ENCODE data around the gene CFAP61. TPM values are rescaled to one million over a fixed set of nuclear protein-coding genes. Genes with fewer than 3 reads are reported as not detected.

CFAP61 gene
- total RNA-seq, 1 donor, result not detected

DNA sequence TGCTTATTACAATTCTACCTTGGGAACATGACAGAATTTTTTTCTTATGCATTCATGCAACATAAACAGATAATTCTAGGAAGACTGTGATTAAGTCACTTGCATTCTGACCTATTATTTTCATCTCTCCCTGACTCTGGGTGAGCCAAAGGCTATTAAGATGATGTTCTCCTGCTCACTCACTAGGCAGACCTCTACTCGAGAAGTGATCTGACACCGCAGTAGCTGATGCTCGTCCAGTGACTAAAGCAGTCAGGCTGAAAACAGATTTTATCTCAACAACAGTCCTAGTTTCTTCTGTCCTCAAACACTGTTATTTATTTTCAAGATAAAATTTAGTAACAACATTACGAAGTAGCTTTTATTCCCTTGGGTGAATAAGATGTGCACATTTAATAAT is 17.8 kb upstream of the CFAP61 start:
- no peak for DNase-seq (ENCODE audit: low read depth in 2 of 3, low spot score in 2 of 3)

DNA sequence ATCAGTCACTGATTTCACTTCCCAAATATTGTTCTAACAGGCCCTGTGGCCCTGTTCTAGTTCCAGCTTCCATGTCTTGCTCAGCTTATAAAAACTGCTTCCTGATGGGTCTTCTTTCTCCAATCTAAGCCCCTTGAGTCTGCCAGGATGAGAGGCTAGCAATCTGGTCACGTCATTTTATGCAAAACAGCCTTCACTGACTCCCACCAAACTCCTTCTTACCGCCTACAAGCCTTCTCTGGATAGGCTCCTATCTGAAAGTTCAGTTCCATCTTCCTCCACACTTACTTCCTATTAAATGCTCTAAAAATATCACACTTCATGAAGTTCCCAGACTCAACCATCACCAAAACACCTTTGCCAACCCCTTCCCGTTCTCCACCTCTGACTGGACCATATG is 15.6 kb upstream of the CFAP61 start:
- DNase-seq (ENCODE audit: low read depth in 2 of 3, low spot score in 2 of 3), result no peak

- DNase-seq (ENCODE audit: low read depth in 2 of 3, low spot score in 2 of 3), result no peak
Measured at GRCh38 chr20:20037960-20038359, 14.4 kb upstream of the CFAP61 start.

- no peak for DNase-seq (ENCODE audit: low read depth in 2 of 3, low spot score in 2 of 3)
Measured at GRCh38 chr20:20038586-20038985, 13.7 kb upstream of the CFAP61 start.

DNA sequence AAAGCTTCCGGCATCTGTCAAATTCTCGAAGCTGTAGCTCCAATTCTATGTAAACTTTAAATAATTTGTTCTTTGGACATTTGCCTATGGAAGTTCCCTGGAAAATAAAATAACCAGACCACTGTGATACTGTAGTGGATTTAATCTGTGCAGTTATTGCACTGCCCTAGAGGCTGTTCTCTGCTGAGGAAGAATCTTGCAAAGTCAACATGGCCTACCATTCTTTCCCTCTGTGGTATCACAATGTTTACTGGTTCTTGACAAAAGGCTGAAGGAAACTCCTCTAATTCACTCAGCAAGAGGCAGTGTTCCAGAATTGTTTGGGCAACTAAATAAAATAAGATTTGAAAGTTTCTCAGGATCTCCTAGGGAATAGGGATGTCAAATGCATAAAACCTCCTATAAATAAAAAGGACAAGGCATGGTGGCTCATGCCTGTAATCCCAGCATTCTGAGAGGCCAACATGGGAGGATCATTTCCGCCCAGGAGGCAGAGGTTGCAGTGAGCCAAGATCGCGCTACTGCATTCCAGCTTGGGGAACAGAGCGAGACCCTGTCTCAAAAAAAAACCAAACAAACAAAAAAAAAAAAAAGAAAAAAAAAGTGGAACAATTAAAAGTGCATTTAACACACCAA is 12.5 kb upstream of the CFAP61 start:
- DNase-seq (ENCODE audit: low read depth in 2 of 3, low spot score in 2 of 3), result no peak

GRCh38 chr20:20051767-20052073 is 612 bp upstream of the CFAP61 start:
- DNase-seq (ENCODE audit: low read depth in 2 of 3, low spot score in 2 of 3), result no peak

- DNase-seq (ENCODE audit: low read depth in 2 of 3, low spot score in 2 of 3), result no peak
Measured at GRCh38 chr20:20060234-20060998, 8.1 kb downstream of the CFAP61 start.

GRCh38 chr20:20063941-20064702 is 11.8 kb downstream of the CFAP61 start:
- peak in 2 of 3 donors; percentile 7 to 48 for DNase-seq (ENCODE audit: low read depth in 2 of 3, low spot score in 2 of 3)

GRCh38 chr20:20065361-20065760 is 13.0 kb downstream of the CFAP61 start:
- no peak for DNase-seq (ENCODE audit: low read depth in 2 of 3, low spot score in 2 of 3)

DNA sequence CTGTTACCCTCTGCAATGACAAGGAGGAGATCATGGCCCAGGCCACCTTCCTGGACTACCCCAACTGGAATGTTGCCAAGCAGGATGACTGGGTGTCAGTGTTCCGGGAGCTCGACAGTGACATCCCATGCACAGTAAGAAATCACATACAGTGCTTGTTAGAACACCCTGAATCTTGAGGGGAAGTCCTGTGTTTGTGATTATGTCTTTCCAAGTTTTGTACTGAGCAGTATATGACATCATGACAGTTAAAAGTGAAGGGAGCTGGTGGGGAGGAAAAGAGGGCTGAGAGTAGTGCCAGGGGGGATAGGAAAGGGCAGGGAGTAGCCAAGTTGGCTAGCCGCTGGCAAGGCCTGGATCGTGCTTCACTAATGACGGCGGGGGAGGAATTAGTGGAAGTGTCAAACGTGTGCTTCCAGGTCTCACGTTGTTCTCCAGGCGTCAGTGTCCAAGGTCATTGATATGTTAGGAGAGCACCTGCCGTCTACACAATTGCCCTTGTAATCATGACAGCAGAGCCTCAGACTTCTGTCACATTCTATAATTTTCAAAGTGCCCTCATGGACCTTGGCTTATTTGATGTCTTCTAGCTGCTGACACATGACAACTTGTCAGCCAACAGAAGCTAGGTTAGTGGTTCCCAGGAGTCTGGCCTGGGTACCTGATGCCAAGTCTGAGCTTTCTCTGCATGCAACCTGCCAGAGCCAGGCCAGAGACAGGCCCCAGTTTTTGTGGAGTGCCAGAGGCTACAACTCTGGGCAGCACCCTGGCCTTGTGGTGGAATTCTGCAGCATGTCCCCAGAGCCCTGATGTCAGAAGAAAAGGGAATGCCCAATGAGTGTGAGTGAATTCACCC is 18.8 kb downstream of the CFAP61 start:
- peak in 1 of 3 donors; percentile 12 for DNase-seq (ENCODE audit: low read depth in 2 of 3, low spot score in 2 of 3)

- no peak for DNase-seq (ENCODE audit: low read depth in 2 of 3, low spot score in 2 of 3)
Measured at GRCh38 chr20:20073801-20074371, 21.6 kb downstream of the CFAP61 start.

DNA sequence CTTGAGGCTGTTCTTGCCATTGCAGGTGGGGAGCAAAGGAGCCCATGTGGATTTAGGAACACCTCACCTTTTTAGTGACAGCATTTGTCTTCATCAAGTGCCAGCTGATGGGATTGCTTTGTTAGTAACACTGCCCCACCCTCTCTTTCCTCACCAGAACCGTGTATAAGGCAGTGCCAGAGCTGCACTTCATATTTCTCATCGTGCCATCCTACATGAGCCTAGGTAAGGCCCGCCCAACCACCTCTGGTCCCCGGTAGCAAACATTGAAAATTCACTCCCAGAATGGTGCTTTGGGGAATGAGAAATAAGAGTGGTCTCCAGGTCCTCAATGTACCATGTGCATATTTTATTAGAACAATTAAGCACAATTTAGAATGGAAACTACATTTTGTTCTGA is 22.7 kb downstream of the CFAP61 start:
- DNase-seq (ENCODE audit: low read depth in 2 of 3, low spot score in 2 of 3), result no peak

DNA sequence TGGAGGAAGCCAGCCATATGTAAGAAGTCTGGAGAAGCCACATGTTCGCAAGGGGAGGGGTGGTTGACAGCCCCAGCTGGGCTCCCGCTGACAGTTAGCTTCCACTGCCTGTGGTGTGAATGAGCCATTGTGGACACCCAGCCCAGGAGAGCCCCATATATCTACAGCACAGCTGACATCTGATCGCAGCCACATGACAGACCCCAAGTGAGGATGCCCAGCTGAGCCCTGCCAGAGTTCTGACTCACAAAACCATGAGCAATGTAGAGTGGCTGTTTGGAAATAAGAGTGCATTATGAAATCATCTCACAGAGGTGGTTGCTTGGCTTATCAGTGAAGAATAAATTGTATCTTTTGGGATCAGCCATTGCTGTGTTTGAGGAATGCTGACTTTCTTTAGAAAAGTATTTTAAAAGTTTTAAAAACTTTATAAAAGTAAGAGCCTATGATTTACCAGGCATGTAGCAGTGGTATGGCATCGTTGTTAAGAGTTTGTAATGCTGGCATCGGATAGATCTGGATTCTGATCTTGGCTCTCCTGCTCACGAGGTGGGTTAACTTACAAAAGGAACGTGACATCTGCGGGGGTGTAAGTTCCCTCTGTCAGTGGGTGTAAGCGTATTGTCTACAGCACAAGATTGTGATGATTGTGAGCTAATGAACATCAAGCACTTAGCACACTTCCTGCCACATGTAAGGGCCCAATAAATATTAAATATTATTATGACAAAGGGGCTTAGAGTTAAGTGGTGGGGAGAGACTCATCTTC is 24.1 kb downstream of the CFAP61 start:
- no peak for DNase-seq (ENCODE audit: low read depth in 2 of 3, low spot score in 2 of 3)

DNA sequence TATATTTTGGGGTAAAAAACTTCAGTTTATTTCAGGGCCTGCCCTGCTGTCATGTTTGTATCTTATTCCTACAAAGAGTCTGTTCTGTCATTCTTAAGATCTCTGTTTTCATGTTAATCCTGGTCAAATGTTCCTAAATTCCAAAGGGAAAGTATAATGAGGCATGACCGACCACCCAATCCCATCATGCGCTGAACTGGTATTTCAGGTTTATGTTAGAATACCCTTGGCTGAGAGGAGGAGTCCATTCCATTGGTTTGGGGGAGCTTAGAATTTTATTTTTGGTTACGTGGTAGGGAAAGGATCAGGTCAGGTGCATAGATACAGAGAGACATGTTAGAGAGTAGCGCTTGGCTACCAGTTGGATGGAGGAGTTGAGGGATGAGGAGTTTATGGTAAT is 25.7 kb downstream of the CFAP61 start:
- no peak for DNase-seq (ENCODE audit: low read depth in 2 of 3, low spot score in 2 of 3)

- no peak for DNase-seq (ENCODE audit: low read depth in 2 of 3, low spot score in 2 of 3)
Measured at GRCh38 chr20:20079102-20079784, 26.9 kb downstream of the CFAP61 start.

DNA sequence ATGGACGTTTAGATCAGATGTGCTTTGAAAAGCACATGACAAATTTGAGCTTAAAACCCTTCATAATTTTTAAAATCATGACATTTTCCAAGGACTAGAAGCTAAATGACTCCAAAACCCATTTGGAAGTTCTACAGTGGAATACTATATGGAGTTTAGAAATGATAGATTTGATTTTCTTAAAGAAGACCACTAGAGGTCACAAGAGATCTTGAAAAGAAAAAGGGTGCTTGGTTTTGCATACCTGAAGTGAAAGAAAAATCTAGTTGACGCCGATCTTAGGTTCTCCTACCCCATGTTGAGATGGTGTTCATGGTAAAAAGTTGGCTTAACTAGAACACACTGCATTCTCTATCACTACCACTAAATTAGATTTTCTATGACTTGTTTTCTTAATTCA is 31.5 kb downstream of the CFAP61 start:
- DNase-seq (ENCODE audit: low read depth in 2 of 3, low spot score in 2 of 3), result peak in 2 of 3 donors; percentile 31 to 73

GRCh38 chr20:20084296-20084752 is 32.0 kb downstream of the CFAP61 start:
- no peak for DNase-seq (ENCODE audit: low read depth in 2 of 3, low spot score in 2 of 3)

DNA sequence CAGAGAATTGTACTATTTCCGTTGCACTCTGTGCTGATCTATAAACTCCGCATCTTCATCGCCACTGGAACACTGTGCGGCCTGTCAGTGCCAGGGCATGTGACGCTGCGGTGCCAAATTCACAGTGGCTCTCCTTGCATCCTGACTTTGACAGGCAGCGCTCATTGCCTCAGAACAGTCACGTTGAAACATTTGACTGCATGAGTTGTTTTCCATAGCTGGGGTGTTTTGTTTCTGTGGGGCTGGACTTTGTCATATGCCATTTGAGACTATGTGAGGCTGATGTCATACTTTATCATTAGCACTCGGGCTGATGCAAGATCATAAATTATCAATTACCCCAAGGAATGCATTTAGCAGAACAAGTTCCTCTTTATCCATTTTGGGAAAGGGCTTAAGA is 32.7 kb downstream of the CFAP61 start:
- no peak for DNase-seq (ENCODE audit: low read depth in 2 of 3, low spot score in 2 of 3)

DNA sequence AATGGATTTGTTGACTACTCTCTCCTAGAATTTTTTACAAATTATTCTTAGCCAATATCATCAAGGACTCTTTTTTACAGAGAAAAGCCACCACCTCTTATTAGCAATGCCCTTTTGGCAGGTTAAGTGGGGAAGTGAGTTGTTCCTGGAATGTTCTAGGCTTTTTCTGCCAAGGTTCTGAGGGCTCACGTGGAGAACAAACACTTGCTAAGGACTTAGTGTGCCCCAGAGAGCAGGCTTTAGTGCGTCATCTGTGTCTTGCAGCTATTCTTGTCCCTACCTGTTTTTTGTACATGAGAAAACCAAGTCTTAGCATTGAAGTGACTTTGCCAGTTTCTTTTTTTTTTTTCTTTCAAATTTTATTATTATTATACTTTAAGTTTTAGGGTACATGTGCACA is 33.5 kb downstream of the CFAP61 start:
- DNase-seq (ENCODE audit: low read depth in 2 of 3, low spot score in 2 of 3), result no peak

Data from hematopoietic multipotent progenitor cell (in vitro differentiated cells).